HepG2 (cell line): Measurements from ENCODE around the gene RAB34. TPM values are rescaled to one million over a fixed set of nuclear protein-coding genes. Genes with fewer than 3 reads are reported as not detected.

Source experiments
- ATAC-seq: fragments of 200-7000 bp; cut with Tn5 transposase; 3 replicates; pipeline ENCODE4 v1.9.1; 2020; ENCODE audit warnings: mild to moderate bottlenecking, moderate library complexity
- BruUV-seq: library from RNA; stranded (reverse); fragments of 400-500 nt; replicated peaks from 2 replicates; lab custom pipeline; 2021; lab: Mats Ljungman, UMichigan
- CTCF ChIA-PET: fragments of 300-600 bp; formaldehyde crosslinking; extraction: SDS; loops from one replicate; lab custom pipeline; 2021; ENCODE audit warnings: low total read pairs, inconsistent platforms, low intra/inter-chr PET ratio; lab: Yijun Ruan, JAX
- POLR2A ChIA-PET: fragments of 350-600 bp; sonication (Branson Sonifier 250); formaldehyde crosslinking; loops from one replicate; lab custom pipeline; 2020; ENCODE audit warnings: antibody characterized with exemption, inconsistent platforms; lab: Yijun Ruan, JAX
- DNase-seq: peaks from one replicate; pipeline ENCODE4 v3.0.0-alpha.2; 2015; ENCODE audit warnings: low spot score
- FAIRE-seq: peaks from 3 replicates; lab custom pipeline; 2011; peaks lifted over from hg19 to GRCh38; lab: Jason Lieb, UNC
- H2AFZ ChIP-seq: one replicate; pipeline ENCODE4 v1.6.1; 2011; ENCODE audit warnings: low read length, inconsistent platforms
- H3K27ac ChIP-seq: fragments of 300-600 bp; 3 replicates; pipeline ENCODE4 v1.8.0; 2011; ENCODE audit warnings: mixed run types, mild to moderate bottlenecking, mixed read lengths, low read length, inconsistent platforms; ENCODE audit not compliant: insufficient read depth; ENCODE audit errors: extremely low read length
- H3K27me3 ChIP-seq, 2 experiments: fragments of 200-600 bp in 1 of 2; 2 replicates in 1 of 2; 3 replicates in 1 of 2; pipeline versions ENCODE4 v1.6.0 to v1.8.0; 2011; ENCODE audit warnings: low read length in 2 of 2, mild to moderate bottlenecking in 2 of 2, moderate library complexity in 2 of 2, inconsistent platforms in 1 of 2; ENCODE audit not compliant: insufficient read depth in 2 of 2, control insufficient read depth in 1 of 2
- H3K36me3 ChIP-seq, 2 experiments: fragments of 200-600 bp in 1 of 2; replicated peaks in 1 of 2; 2 replicates in 1 of 2; 3 replicates in 1 of 2; pipeline versions ENCODE4 v1.5.1 to v1.8.0; 2011; ENCODE audit warnings: low read length in 2 of 2, inconsistent platforms in 1 of 2; ENCODE audit not compliant: insufficient read depth in 2 of 2, control insufficient read depth in 1 of 2
- H3K4me1 ChIP-seq: 2 replicates; pipeline ENCODE4 v1.5.1; 2012; ENCODE audit warnings: low read length, inconsistent platforms; ENCODE audit not compliant: insufficient read depth
- H3K4me2 ChIP-seq: 2 replicates; pipeline ENCODE4 v1.6.0; 2011; ENCODE audit warnings: low read depth, low read length, inconsistent platforms
- H3K4me3 ChIP-seq, 3 experiments: fragments of 200-600 bp in 1 of 3; sonication (generic), shearing (Covaris generic) in 1 of 3; replicated peaks in 1 of 3; 2 replicates each; pipeline ENCODE4 v1.5.1; 2011 to 2016; ENCODE audit warnings: low read length in 3 of 3, inconsistent platforms in 2 of 3, low read depth in 2 of 3, mild to moderate bottlenecking in 2 of 3, control low read depth in 1 of 3, mixed read lengths in 1 of 3; ENCODE audit not compliant: insufficient read depth in 1 of 3
- H3K79me2 ChIP-seq: one replicate; pipeline ENCODE4 v1.6.1; 2011; ENCODE audit warnings: low read length, inconsistent platforms; ENCODE audit not compliant: insufficient read depth
- H3K9ac ChIP-seq: 2 replicates; pipeline ENCODE4 v1.6.0; 2011; ENCODE audit warnings: mild to moderate bottlenecking, low read depth, low read length, inconsistent platforms; ENCODE audit not compliant: insufficient read depth
- H3K9me3 ChIP-seq: 2 replicates; pipeline ENCODE4 v1.5.1; 2012; ENCODE audit warnings: mild to moderate bottlenecking, low read length
- H4K20me1 ChIP-seq: 2 replicates; pipeline ENCODE4 v1.6.0; 2011; ENCODE audit warnings: inconsistent platforms, mild to moderate bottlenecking, low read length, moderate library complexity; ENCODE audit not compliant: insufficient read depth
- ETV6 ChIP-seq: sonication (generic); formaldehyde crosslinking; conservative IDR thresholded peaks from 2 replicates; pipeline ENCODE4 v1.4.0; 2020; ENCODE audit warnings: missing genetic modification reagents
- HNF4A ChIP-seq: sonication (generic); formaldehyde crosslinking; IDR thresholded peaks from 2 replicates; pipeline ENCODE4 v1.4.0; 2020; ENCODE audit warnings: missing genetic modification reagents
- MED1 ChIP-seq: sonication (generic); formaldehyde crosslinking; IDR thresholded peaks from 2 replicates; pipeline ENCODE4 v1.4.0; 2020; ENCODE audit warnings: missing genetic modification reagents
- MXD4 ChIP-seq: IDR thresholded peaks from 2 replicates; pipeline ENCODE4 v1.6.1; 2016; ENCODE audit warnings: mild to moderate bottlenecking, missing biosample characterization, missing genetic modification reagents
- PCBP1 ChIP-seq: fragments of 200-400 bp; formaldehyde crosslinking; IDR thresholded peaks from 2 replicates; pipeline ENCODE4 v1.6.1; 2017; ENCODE audit warnings: mild to moderate bottlenecking, low read depth, low read length, borderline replicate concordance
- RXRA ChIP-seq: sonication (generic); formaldehyde crosslinking; IDR thresholded peaks from 2 replicates; pipeline ENCODE4 v1.5.1; 2020; ENCODE audit warnings: missing genetic modification reagents
- SP2 ChIP-seq: sonication (generic); formaldehyde crosslinking; IDR thresholded peaks from 2 replicates; pipeline ENCODE4 v1.5.1; 2020; ENCODE audit warnings: mild to moderate bottlenecking, missing genetic modification reagents
- SP5 ChIP-seq: IDR thresholded peaks from 2 replicates; pipeline ENCODE4 v1.6.1; 2016; ENCODE audit warnings: low read depth, borderline replicate concordance
- TBX3 ChIP-seq: fragments of 450-650 bp; IDR thresholded peaks from 2 replicates; pipeline ENCODE4 v1.6.1; 2017; ENCODE audit warnings: antibody characterized with exemption, mild to moderate bottlenecking, inconsistent platforms, borderline replicate concordance
- TFDP1 ChIP-seq: IDR thresholded peaks from 2 replicates; pipeline ENCODE4 v1.6.1; 2016; ENCODE audit warnings: missing compliant biosample characterization, missing genetic modification reagents, borderline replicate concordance
- ZMAT3 ChIP-seq: sonication (generic); formaldehyde crosslinking; conservative IDR thresholded peaks from 2 replicates; pipeline ENCODE4 v1.7.0; 2021; ENCODE audit warnings: missing genetic modification reagents
- ZNF430 ChIP-seq: sonication (generic); formaldehyde crosslinking; IDR thresholded peaks from 2 replicates; pipeline ENCODE4 v1.9.0; 2021; ENCODE audit warnings: mild to moderate bottlenecking, missing genetic modification reagents
- ZNF446 ChIP-seq: sonication (generic); formaldehyde crosslinking; IDR thresholded peaks from 2 replicates; pipeline ENCODE4 v1.5.0; 2020; ENCODE audit warnings: mild to moderate bottlenecking, missing genetic modification reagents
- ZNF556 ChIP-seq: sonication (generic); formaldehyde crosslinking; IDR thresholded peaks from 2 replicates; pipeline ENCODE4 v1.4.0; 2020; ENCODE audit warnings: mild to moderate bottlenecking, missing genetic modification reagents, borderline replicate concordance
- WGBS: methylation state at CpG from one replicate; pipeline ENCODE4 v1.1.6; 2017; ENCODE audit warnings: low lambda C conversion rate; 5-methylcytosine and 5-hydroxymethylcytosine counted together
- in situ Hi-C: cut with HindIII; loops from 2 replicates; pipeline ENCODE4 v1.10.0; 2017; ENCODE audit warnings: low pct_unique_long_range_greater_than_20kb; ENCODE audit not compliant: extremely low pct_ligation_motif_present
- intact Hi-C: fragments of 100-400 bp; cut with micrococcal nuclease; formaldehyde crosslinking; loops from one replicate; pipeline ENCODE4 v1.10.0; 2022; ENCODE audit not compliant: unreplicated experiment
- polyA plus RNA-seq, 8 experiments: library from polyadenylated mRNA; depleted of rRNA in 3 of 8; stranded (reverse) in 7 of 8; unstranded in 1 of 8; fragments of >200 nt; fragmentation: Illumina TruSeq in 4 of 8; extraction: Trizol in 4 of 8; gene quantifications; 2 replicates each; pipeline versions ENCODE4 v1.2.1 to v1.2.3, GENCODE V29; 2011 to 2016; ENCODE audit warnings: low read depth in 4 of 8, missing spikeins in 1 of 8, mixed read lengths in 1 of 8; ENCODE audit not compliant: insufficient read depth in 1 of 8
- total RNA-seq, 5 experiments: library from RNA; depleted of rRNA; stranded (reverse); fragments of >200 nt; fragmentation: Illumina TruSeq; extraction: Trizol; gene quantifications; 2 replicates each; pipeline ENCODE4 v1.2.3, GENCODE V29; 2016; ENCODE audit warnings: low read depth in 1 of 5
- TF ChIP-seq, protein P1 (sequence below): sonication (generic); formaldehyde crosslinking; IDR thresholded peaks from one replicate; pipeline ENCODE4 v1.5.1; 2020; ENCODE audit warnings: mild to moderate bottlenecking, missing genetic modification reagents; ENCODE audit errors: not compliant biosample characterization
- TF ChIP-seq, protein P2 (sequence below): sonication (generic); formaldehyde crosslinking; IDR thresholded peaks from 2 replicates; pipeline ENCODE4 v1.8.1; 2023; ENCODE audit warnings: mild to moderate bottlenecking, missing genetic modification reagents, borderline replicate concordance

Gene RAB34
- total and polyA plus RNA-seq, 2 of the 13 experiments (the other 11 are each of a cell fraction or from before 2014, with no cell fraction given): 0.49 TPM; not detected in 1

GRCh38 chr17:28756049-28756804, 38.6 kb upstream of the RAB34 start:
- FAIRE-seq (no peak), DNase-seq (no peak), ATAC-seq (peak; percentile 3; the same call in 2 of the 3 replicates)
- in situ Hi-C loops: no loop called here
- CTCF ChIA-PET: no interaction called here
- Histone ChIP-seq H2AFZ (no peak overlapping the region), H3K4me3 (no peak overlapping the region), H3K4me2 (no peak overlapping the region), H3K79me2 (no peaks in the 10 kb centered on the region), H4K20me1 (no peaks in the 10 kb centered on the region), H3K4me1 (no peaks in the 10 kb centered on the region), H3K36me3 (peaks cover 24 to 34% of the 10 kb centered on the region in 2 experiments), H3K27me3 (no peaks in the 10 kb centered on the region), H3K9ac (no peak overlapping the region), H3K9me3 (no peaks in the 10 kb centered on the region), H3K27ac (no peak overlapping the region)
- no TSS peak for BruUV-seq
- intact Hi-C loops: no loop called here
- 97% methylated on average over 5 of the region's 5 CpGs for WGBS
- POLR2A ChIA-PET: interaction anchor here (0.7 kb wide), 1 partner anchor 89 kb away, joined by 3 read pairs; no protein-coding TSS in a partner anchor
- TF ChIP-seq SP2 (CRISPR knock-in tag) (no peak), ZNF430 (CRISPR knock-in tag) (no peak), MED1 (CRISPR knock-in tag) (no peak), ZNF446 (CRISPR knock-in tag) (no peak), TFDP1 (no peak), HNF4A (CRISPR knock-in tag) (no peak), TBX3 (no peak), ETV6 (CRISPR knock-in tag) (no peak), ZMAT3 (CRISPR knock-in tag) (no peak), PCBP1 (no peak), RXRA (CRISPR knock-in tag) (no peak), SP5 (CRISPR knock-in tag) (no peak), MXD4 (CRISPR knock-in tag) (no peak), ZNF556 (CRISPR knock-in tag) (no peak)
- TF ChIP-seq, protein P1, sequence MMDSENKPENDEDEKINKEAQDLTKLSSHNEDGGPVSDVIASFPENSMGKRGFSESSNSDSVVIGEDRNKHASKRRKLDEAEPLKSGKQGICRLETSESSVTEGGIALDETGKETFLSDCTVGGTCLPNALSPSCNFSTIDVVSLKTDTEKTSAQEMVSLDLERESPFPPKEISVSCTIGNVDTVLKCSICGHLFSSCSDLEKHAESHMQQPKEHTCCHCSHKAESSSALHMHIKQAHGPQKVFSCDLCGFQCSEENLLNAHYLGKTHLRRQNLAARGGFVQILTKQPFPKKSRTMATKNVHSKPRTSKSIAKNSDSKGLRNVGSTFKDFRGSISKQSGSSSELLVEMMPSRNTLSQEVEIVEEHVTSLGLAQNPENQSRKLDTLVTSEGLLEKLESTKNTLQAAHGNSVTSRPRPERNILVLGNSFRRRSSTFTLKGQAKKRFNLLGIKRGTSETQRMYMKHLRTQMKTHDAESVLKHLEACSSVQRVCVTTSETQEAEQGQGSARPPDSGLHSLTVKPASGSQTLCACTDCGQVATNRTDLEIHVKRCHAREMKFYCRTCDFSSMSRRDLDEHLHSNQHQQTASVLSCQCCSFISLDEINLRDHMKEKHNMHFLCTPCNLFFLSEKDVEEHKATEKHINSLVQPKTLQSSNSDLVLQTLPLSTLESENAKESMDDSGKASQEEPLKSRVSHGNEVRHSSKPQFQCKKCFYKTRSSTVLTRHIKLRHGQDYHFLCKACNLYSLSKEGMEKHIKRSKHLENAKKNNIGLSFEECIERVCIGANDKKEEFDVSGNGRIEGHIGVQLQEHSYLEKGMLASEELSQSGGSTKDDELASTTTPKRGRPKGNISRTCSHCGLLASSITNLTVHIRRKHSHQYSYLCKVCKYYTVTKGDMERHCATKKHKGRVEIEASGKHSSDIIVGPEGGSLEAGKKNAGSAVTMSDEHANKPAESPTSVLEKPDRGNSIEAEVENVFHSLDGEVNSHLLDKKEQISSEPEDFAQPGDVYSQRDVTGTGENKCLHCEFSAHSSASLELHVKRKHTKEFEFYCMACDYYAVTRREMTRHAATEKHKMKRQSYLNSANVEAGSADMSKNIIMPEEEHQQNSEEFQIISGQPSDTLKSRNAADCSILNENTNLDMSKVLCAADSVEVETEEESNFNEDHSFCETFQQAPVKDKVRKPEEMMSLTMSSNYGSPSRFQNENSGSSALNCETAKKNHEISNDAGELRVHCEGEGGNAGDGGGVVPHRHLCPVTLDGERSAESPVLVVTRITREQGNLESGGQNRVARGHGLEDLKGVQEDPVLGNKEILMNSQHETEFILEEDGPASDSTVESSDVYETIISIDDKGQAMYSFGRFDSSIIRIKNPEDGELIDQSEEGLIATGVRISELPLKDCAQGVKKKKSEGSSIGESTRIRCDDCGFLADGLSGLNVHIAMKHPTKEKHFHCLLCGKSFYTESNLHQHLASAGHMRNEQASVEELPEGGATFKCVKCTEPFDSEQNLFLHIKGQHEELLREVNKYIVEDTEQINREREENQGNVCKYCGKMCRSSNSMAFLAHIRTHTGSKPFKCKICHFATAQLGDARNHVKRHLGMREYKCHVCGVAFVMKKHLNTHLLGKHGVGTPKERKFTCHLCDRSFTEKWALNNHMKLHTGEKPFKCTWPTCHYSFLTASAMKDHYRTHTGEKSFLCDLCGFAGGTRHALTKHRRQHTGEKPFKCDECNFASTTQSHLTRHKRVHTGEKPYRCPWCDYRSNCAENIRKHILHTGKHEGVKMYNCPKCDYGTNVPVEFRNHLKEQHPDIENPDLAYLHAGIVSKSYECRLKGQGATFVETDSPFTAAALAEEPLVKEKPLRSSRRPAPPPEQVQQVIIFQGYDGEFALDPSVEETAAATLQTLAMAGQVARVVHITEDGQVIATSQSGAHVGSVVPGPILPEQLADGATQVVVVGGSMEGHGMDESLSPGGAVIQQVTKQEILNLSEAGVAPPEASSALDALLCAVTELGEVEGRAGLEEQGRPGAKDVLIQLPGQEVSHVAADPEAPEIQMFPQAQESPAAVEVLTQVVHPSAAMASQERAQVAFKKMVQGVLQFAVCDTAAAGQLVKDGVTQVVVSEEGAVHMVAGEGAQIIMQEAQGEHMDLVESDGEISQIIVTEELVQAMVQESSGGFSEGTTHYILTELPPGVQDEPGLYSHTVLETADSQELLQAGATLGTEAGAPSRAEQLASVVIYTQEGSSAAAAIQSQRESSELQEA: no peak
- TF ChIP-seq, protein P2, sequence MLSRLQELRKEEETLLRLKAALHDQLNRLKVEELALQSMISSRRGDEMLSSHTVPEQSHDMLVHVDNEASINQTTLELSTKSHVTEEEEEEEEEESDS (CRISPR knock-in tag): no peak
